Right lobe of liver (tissue), 6 donors: Measurements from ENCODE around the gene EREG. TPM values are rescaled to one million over a fixed set of nuclear protein-coding genes. Genes with fewer than 3 reads are reported as not detected.

Experiments used
- ATAC-seq, 4 donors: fragments of 200-7000 bp; cut with Tn5 transposase; one replicate each; pipeline ENCODE4 v1.9.1; 2020; ENCODE audit warnings: mild to moderate bottlenecking in 4 of 4, moderate library complexity in 4 of 4
- DNase-seq, 3 donors: peaks; one replicate each; pipeline ENCODE4 v3.0.0-alpha.2; 2020
- H3K27ac ChIP-seq, 3 donors: fragments of 200-600 bp; one replicate each; pipeline ENCODE4 v1.8.0; 2022
- H3K27me3 ChIP-seq, 2 donors: fragments of 200-600 bp; one replicate each; pipeline ENCODE4 v1.8.0; 2022
- H3K36me3 ChIP-seq, 4 donors: fragments of 200-600 bp; sonication (generic) in 1 of 4; one replicate each; pipeline versions ENCODE4 v1.5.1 to v1.8.0; 2017 to 2022; ENCODE audit warnings: control low read depth in 1 of 4
- H3K4me1 ChIP-seq, 4 donors: fragments of 200-600 bp; sonication (generic) in 1 of 4; one replicate each; pipeline versions ENCODE4 v1.5.1 to v1.8.0; 2017 to 2022; ENCODE audit warnings: control low read depth in 1 of 4
- H3K4me3 ChIP-seq, 3 donors: fragments of 200-600 bp; one replicate each; pipeline ENCODE4 v1.8.0; 2022
- H3K9me3 ChIP-seq, 4 donors: fragments of 200-600 bp; sonication (generic) in 1 of 4; one replicate each; pipeline versions ENCODE4 v1.5.1 to v1.8.0; 2017 to 2022; ENCODE audit warnings: control low read depth in 1 of 4
- POLR2A ChIP-seq: fragments of 450-650 bp; IDR thresholded peaks from one replicate; pipeline ENCODE4 v1.6.1; 2017; ENCODE audit warnings: antibody characterized with exemption, mild to moderate bottlenecking
- WGBS: methylation state at CpG from one replicate; pipeline ENCODE4 v1.1.6; 2018; ENCODE audit warnings: low coverage, low lambda C conversion rate; ENCODE audit not compliant: insufficient coverage; ENCODE audit errors: missing lambda C conversion rate; 5-methylcytosine and 5-hydroxymethylcytosine counted together
- intact Hi-C, 2 donors: fragments of 100-400 bp; cut with DNase I; formaldehyde crosslinking; loops; one replicate each; pipeline versions ENCODE4 v1.11.2 to v1.14.1; 2022
- total RNA-seq, 6 experiments: library from RNA; depleted of rRNA in 2 of 6; stranded (reverse); fragments of >200 nt in 2 of 6; fragmentation: NEBNext Ultra II Directional in 3 of 6; extraction: Animal tissue kit (Norgen Biotek cat#: 25700) in 3 of 6; gene quantifications; one replicate each; pipeline versions ENCODE4 v1.1.0 to v1.2.4, GENCODE V29; 2016 to 2023
- TF ChIP-seq, protein P1 (sequence below), 4 donors: fragments of 200-600 bp in 3 of 4; fragments of 450-650 bp in 1 of 4; IDR thresholded peaks; one replicate each; pipeline versions ENCODE4 v1.5.1 to v1.8.0; 2016 to 2022; ENCODE audit warnings: antibody characterized with exemption in 4 of 4, mild to moderate bottlenecking in 2 of 4
- donor health status: DM: no; HTN: yes; CAD: no.
- donor health status: DM: no; HTN: no; CAD: no.
- donor health status: DM: no; HTN: no; CAD: no.
- donor health status: DM: no; HTN: yes; CAD: no.
- donor health status: DM: no; HTN: yes; CAD: no.

The EREG gene
- total RNA-seq, 6 experiments from 2014 or later, result 0.11 to 0.50 TPM; not detected in 4

DNA sequence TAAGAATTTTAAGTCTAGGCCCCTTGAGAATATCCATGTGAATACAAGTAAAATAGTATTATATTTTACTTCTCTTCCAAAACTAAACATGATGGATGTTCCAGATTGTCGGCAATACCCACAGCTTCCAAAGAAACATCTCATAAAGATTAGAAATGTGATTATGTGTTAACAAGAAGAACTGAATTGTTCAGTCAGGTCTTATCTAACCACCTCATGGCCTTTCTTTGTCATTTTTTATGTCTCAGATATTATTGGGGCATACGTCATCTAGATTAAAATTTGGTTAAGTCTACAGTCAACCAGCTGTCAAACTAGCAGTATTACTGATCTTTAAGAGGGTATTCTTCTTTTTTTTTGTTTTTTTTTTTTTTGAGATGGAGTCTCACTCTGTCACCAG lies 46.7 kb upstream of the EREG start:
- H3K4me1 ChIP-seq, result no peaks in the 10 kb centered on the region
- no peaks in the 10 kb centered on the region for H3K36me3 ChIP-seq
- no peak for ATAC-seq
- TF ChIP-seq POLR2A, result no peak
- TF ChIP-seq, protein P1, sequence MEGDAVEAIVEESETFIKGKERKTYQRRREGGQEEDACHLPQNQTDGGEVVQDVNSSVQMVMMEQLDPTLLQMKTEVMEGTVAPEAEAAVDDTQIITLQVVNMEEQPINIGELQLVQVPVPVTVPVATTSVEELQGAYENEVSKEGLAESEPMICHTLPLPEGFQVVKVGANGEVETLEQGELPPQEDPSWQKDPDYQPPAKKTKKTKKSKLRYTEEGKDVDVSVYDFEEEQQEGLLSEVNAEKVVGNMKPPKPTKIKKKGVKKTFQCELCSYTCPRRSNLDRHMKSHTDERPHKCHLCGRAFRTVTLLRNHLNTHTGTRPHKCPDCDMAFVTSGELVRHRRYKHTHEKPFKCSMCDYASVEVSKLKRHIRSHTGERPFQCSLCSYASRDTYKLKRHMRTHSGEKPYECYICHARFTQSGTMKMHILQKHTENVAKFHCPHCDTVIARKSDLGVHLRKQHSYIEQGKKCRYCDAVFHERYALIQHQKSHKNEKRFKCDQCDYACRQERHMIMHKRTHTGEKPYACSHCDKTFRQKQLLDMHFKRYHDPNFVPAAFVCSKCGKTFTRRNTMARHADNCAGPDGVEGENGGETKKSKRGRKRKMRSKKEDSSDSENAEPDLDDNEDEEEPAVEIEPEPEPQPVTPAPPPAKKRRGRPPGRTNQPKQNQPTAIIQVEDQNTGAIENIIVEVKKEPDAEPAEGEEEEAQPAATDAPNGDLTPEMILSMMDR (IDR thresholded peaks at IDR 0.05), result no peak
- H3K9me3 ChIP-seq, result no peaks in the 10 kb centered on the region
- no peak overlapping the region for H3K4me3 ChIP-seq
- no peak for DNase-seq
- no peak overlapping the region for H3K27ac ChIP-seq
- intact Hi-C loops, result loop anchor here in 1 of 2 donors (10.0 kb wide), 1 partner anchor 133 kb away; no protein-coding TSS in a partner anchor
- WGBS, result 84% methylated on average over 2 of the region's 2 CpGs
- no peaks in the 10 kb centered on the region for H3K27me3 ChIP-seq

DNA sequence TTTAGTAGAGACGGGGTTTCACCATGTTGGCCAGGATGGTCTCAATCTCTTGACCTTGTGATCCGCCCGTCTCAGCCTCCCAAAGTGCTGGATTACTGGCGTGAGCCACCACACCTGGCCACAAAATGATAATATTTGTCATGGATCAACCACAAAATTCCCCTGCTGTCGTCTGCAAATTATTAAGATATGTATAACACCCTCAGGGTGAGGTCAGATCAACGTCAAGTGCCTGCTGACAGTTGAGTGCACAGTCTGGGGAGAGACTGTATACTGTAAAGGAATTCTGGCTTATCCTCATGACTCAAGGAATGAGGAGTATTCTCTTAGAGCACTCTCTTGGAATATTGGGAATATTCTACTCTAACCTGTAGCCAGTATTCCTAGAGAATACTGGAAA lies 45.5 kb upstream of the EREG start:
- TF ChIP-seq, protein P1 (IDR thresholded peaks at IDR 0.05), result no peak
- TF ChIP-seq POLR2A, result no peak
- H3K4me1 ChIP-seq, result no peaks in the 10 kb centered on the region
- H3K9me3 ChIP-seq, result no peaks in the 10 kb centered on the region
- DNase-seq (no peak), ATAC-seq (no peak)
- H3K4me3 ChIP-seq, result no peak overlapping the region
- no peaks in the 10 kb centered on the region for H3K36me3 ChIP-seq
- intact Hi-C loops, result loop anchor here in 1 of 2 donors (10.0 kb wide), 1 partner anchor 135 kb away; no protein-coding TSS in a partner anchor
- 54% methylated on average over 4 of the region's 6 CpGs for WGBS
- no peaks in the 10 kb centered on the region for H3K27me3 ChIP-seq
- no peak overlapping the region for H3K27ac ChIP-seq

DNA sequence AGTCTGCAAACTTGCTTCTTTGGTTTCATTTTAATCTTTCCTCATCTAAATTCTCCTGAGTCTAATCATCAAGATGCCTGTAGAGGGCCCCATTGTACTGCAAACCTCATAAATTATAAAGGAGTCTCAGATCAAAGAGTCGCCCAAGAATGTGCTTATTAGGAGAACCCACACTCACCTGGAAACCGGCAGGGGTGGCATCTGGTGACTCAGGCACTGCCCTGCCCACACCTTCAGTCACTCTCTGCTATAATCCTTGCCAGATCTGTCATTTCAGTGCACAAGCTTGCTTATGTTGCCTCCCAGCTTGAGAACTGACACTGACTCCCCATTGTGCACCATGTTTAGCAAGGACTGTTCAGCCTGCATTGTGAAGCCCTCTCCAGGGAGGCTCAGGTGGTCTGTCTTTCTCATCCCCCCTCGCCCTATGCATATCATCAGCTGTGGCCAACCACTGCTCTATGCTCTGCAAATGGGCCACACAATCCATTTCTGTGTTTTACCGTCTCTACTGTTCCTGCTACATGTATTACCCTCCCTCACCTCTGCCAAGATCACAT lies 44.3 kb upstream of the EREG start:
- DNase-seq (no peak), ATAC-seq (peak in 3 of 4 donors; percentile 50 to 68 (median 57))
- H3K27ac ChIP-seq, result no peak overlapping the region
- no peaks in the 10 kb centered on the region for H3K9me3 ChIP-seq
- no peak for TF ChIP-seq POLR2A
- TF ChIP-seq, protein P1 (IDR thresholded peaks at IDR 0.05), result peak in 3 of 4 donors; percentile 26 to 45 (median 28)
- no peaks in the 10 kb centered on the region for H3K4me1 ChIP-seq
- H3K36me3 ChIP-seq, result no peaks in the 10 kb centered on the region
- intact Hi-C loops, result no loop called here
- 33% methylated on average over 4 of the region's 4 CpGs for WGBS
- H3K27me3 ChIP-seq, result no peaks in the 10 kb centered on the region
- H3K4me3 ChIP-seq, result no peak overlapping the region

DNA sequence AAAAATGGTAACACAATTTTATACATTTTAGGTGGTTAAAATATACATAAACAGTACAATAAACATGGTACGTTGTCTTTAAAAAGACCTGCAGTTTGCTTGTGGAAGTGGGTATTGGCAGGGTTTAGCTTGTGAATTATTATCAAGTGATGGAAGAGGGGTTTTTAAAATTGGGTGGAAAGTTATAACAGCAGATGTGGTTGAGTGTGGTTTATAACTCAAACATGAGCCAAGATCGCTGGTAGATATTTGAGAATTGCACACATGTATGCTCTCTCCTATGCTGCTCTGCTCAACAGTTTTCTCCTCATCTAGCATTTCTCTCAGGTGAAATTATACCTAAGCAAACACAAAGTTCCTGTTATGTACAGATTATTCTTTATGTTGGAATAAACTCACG lies 42.6 kb upstream of the EREG start:
- H3K27ac ChIP-seq, result no peak overlapping the region
- no peaks in the 10 kb centered on the region for H3K4me1 ChIP-seq
- ATAC-seq, result no peak
- no peaks in the 10 kb centered on the region for H3K27me3 ChIP-seq
- no peak for DNase-seq
- no peak overlapping the region for H3K4me3 ChIP-seq
- 59% methylated on average over 3 of the region's 3 CpGs for WGBS
- H3K9me3 ChIP-seq, result no peaks in the 10 kb centered on the region
- intact Hi-C loops, result no loop called here
- no peaks in the 10 kb centered on the region for H3K36me3 ChIP-seq
- TF ChIP-seq, protein P1 (IDR thresholded peaks at IDR 0.05), result no peak
- TF ChIP-seq POLR2A, result no peak
